ENCODE data around the gene PAQR9. TPM values are rescaled to one million over a fixed set of nuclear protein-coding genes. Genes with fewer than 3 reads are reported as not detected.

The PAQR9 gene
- total and polyA plus RNA-seq, 2 of the 13 experiments (the other 11 are each of a cell fraction or from before 2014, with no cell fraction given), result 3.7 to 10.3 TPM

DNA sequence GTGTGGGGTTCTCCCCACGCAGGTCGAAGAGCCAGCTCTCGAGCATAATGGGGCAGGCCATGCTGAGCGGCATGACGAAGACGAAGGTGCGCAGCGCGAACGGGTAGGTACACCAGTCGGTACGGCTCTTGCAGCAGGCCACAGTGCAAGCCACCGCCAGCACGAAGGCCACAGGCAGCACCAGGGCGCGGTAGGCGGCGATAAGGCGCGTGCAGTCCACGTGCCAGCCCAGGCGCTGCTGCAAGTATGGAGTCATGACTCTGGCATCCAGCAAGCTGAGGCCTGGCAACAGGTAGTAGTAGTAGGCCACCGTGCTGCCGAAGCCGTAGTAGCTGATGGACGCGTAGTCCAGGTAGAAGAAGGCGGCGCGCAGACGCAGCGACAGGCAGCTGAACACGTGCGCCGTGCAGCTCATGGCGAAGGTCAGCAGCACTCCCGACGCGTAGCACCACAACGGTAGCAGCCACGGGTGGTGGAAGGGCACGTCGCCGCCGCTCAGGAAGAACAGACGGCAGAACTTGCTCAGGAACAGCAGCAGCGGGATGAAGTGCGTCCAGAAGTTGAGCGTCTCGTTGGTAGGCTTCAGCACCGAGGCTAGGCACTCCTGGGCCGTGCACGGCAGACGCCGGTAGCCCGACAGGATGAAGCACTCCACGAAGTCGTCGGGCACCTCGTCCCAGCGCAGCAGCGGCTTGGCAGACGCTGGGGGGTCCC is 797 bp downstream of the PAQR9 start (continued):
- TF ChIP-seq HES4 (CRISPR knock-in tag; IDR thresholded peaks at IDR 0.05; ENCODE audit: borderline replicate concordance) (peak; percentile 86; the same call in 1 of the 2 replicates), ZNF329 (CRISPR knock-in tag; IDR thresholded peaks at IDR 0.05; ENCODE audit: low read depth) (peak; percentile 88), MTA1 (CRISPR knock-in tag; IDR thresholded peaks at IDR 0.05; ENCODE audit: borderline replicate concordance) (no peak; the same call in 1 of the 2 replicates), HHEX (CRISPR knock-in tag; IDR thresholded peaks at IDR 0.05) (no peak), HOXD1 (CRISPR knock-in tag; IDR thresholded peaks at IDR 0.05) (0 out of 2 replicates have a peak, but pooled peaks have one; percentile 12), JUNB (CRISPR knock-in tag; IDR thresholded peaks at IDR 0.05; ENCODE audit: borderline replicate concordance) (0 out of 2 replicates have a peak, but pooled peaks have one; percentile 21), RFXANK (CRISPR knock-in tag; IDR thresholded peaks at IDR 0.05) (no peak), SPEN (CRISPR knock-in tag; IDR thresholded peaks at IDR 0.05; ENCODE audit: low read depth) (peak; percentile 79)
- TF ChIP-seq, protein P1, sequence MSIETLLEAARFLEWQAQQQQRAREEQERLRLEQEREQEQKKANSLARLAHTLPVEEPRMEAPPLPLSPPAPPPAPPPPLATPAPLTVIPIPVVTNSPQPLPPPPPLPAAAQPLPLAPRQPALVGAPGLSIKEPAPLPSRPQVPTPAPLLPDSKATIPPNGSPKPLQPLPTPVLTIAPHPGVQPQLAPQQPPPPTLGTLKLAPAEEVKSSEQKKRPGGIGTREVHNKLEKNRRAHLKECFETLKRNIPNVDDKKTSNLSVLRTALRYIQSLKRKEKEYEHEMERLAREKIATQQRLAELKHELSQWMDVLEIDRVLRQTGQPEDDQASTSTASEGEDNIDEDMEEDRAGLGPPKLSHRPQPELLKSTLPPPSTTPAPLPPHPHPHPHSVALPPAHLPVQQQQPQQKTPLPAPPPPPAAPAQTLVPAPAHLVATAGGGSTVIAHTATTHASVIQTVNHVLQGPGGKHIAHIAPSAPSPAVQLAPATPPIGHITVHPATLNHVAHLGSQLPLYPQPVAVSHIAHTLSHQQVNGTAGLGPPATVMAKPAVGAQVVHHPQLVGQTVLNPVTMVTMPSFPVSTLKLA (IDR thresholded peaks at IDR 0.05), result no peak
- TF ChIP-seq, protein P2, sequence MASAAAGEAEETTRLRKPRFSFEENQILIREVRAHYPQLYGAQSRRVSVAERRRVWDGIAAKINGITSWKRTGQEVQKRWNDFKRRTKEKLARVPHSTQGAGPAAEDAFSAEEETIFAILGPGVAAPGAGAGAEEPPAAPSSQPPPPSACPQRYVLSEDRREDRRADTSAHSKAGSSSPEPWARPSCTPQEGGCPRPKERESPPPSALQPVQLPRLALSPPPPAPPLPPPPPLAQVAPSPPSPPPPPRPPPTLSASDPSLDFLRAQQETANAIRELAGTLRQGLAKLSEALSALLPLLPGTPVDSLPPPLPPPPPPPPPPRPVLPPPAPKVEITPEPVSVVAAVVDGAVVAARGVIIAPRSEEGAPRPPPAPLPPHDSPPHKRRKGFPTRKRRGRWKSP (CRISPR knock-in tag; IDR thresholded peaks at IDR 0.05), result 0 out of 2 replicates have a peak, but pooled peaks have one; percentile 54
- TF ChIP-seq, protein P3, sequence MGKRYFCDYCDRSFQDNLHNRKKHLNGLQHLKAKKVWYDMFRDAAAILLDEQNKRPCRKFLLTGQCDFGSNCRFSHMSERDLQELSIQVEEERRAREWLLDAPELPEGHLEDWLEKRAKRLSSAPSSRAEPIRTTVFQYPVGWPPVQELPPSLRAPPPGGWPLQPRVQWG (CRISPR knock-in tag; IDR thresholded peaks at IDR 0.05; ENCODE audit: borderline replicate concordance, low read depth), result no peak
- TF ChIP-seq, protein P4, sequence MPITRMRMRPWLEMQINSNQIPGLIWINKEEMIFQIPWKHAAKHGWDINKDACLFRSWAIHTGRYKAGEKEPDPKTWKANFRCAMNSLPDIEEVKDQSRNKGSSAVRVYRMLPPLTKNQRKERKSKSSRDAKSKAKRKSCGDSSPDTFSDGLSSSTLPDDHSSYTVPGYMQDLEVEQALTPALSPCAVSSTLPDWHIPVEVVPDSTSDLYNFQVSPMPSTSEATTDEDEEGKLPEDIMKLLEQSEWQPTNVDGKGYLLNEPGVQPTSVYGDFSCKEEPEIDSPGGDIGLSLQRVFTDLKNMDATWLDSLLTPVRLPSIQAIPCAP (CRISPR knock-in tag; IDR thresholded peaks at IDR 0.05; ENCODE audit: low read depth), result no peak
- TF ChIP-seq, protein P5, sequence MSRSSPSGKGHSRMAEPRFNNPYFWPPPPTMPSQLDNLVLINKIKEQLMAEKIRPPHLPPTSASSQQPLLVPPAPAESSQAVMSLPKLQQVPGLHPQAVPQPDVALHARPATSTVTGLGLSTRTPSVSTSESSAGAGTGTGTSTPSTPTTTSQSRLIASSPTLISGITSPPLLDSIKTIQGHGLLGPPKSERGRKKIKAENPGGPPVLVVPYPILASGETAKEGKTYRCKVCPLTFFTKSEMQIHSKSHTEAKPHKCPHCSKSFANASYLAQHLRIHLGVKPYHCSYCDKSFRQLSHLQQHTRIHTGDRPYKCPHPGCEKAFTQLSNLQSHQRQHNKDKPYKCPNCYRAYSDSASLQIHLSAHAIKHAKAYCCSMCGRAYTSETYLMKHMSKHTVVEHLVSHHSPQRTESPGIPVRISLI (CRISPR knock-in tag; IDR thresholded peaks at IDR 0.05; ENCODE audit: borderline replicate concordance), result no peak
- TF ChIP-seq, protein P6, sequence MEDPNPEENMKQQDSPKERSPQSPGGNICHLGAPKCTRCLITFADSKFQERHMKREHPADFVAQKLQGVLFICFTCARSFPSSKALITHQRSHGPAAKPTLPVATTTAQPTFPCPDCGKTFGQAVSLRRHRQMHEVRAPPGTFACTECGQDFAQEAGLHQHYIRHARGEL (CRISPR knock-in tag; IDR thresholded peaks at IDR 0.05), result peak; percentile 18; the same call in 1 of the 2 replicates
- TF ChIP-seq, protein P7, sequence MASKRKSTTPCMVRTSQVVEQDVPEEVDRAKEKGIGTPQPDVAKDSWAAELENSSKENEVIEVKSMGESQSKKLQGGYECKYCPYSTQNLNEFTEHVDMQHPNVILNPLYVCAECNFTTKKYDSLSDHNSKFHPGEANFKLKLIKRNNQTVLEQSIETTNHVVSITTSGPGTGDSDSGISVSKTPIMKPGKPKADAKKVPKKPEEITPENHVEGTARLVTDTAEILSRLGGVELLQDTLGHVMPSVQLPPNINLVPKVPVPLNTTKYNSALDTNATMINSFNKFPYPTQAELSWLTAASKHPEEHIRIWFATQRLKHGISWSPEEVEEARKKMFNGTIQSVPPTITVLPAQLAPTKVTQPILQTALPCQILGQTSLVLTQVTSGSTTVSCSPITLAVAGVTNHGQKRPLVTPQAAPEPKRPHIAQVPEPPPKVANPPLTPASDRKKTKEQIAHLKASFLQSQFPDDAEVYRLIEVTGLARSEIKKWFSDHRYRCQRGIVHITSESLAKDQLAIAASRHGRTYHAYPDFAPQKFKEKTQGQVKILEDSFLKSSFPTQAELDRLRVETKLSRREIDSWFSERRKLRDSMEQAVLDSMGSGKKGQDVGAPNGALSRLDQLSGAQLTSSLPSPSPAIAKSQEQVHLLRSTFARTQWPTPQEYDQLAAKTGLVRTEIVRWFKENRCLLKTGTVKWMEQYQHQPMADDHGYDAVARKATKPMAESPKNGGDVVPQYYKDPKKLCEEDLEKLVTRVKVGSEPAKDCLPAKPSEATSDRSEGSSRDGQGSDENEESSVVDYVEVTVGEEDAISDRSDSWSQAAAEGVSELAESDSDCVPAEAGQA (IDR thresholded peaks at IDR 0.05; ENCODE audit: low read depth), result peak; percentile 39
- TF ChIP-seq, protein P7 (CRISPR knock-in tag; IDR thresholded peaks at IDR 0.05; ENCODE audit: borderline replicate concordance), result no peak
